K562 (cell line): ENCODE results near the gene VWA1. TPM values are rescaled to one million over a fixed set of nuclear protein-coding genes. Genes with fewer than 3 reads are reported as not detected.

ENCODE experiments used
- CLOCK ChIP-seq: fragments of 250-450 bp; sonication (Bioruptor Pico); IDR thresholded peaks from 2 replicates; pipeline ENCODE4 v1.4.0; 2020; ENCODE audit warnings: mild to moderate bottlenecking, moderate library complexity, borderline replicate concordance
- IRF9 ChIP-seq: fragments of 450-650 bp; IDR thresholded peaks from 2 replicates; pipeline ENCODE4 v1.6.1; 2016; ENCODE audit warnings: missing biosample characterization, missing genetic modification characterization
- KAT8 ChIP-seq: fragments of 450-650 bp; IDR thresholded peaks from 2 replicates; pipeline ENCODE4 v1.6.1; 2016; ENCODE audit warnings: low read depth, mild to moderate bottlenecking
- POLR2AphosphoS5 ChIP-seq: IDR thresholded peaks from 2 replicates; pipeline ENCODE4 v1.6.1; 2011; ENCODE audit warnings: mild to moderate bottlenecking, low read depth, low read length, moderate library complexity; ENCODE audit not compliant: control insufficient read depth, insufficient read depth
- SIN3A ChIP-seq, 2 experiments: fragments of 150-350 bp in 1 of 2; IDR thresholded peaks; 2 replicates each; pipeline ENCODE4 v1.6.1; 2011 to 2016; ENCODE audit warnings: borderline replicate concordance in 2 of 2, low read depth in 2 of 2, low read length in 2 of 2, mild to moderate bottlenecking in 2 of 2, moderate library complexity in 2 of 2; ENCODE audit not compliant: control insufficient read depth in 1 of 2
- ZBTB33 ChIP-seq: sonication (generic); formaldehyde crosslinking; IDR thresholded peaks from 2 replicates; pipeline ENCODE4 v1.8.1; 2023; ENCODE audit warnings: mild to moderate bottlenecking, missing genetic modification reagents
- ZNF124 ChIP-seq: sonication (generic); formaldehyde crosslinking; IDR thresholded peaks from 2 replicates; pipeline ENCODE4 v1.8.1; 2022; ENCODE audit warnings: missing genetic modification reagents
- ZNF41 ChIP-seq: fragments of 250-450 bp; sonication (Bioruptor Pico); conservative IDR thresholded peaks from 2 replicates; pipeline ENCODE4 v1.4.0; 2020; ENCODE audit warnings: mild to moderate bottlenecking
- ZNF740 ChIP-seq, 3 experiments: fragments of 200-800 bp in 1 of 3; sonication (Bioruptor generic) in 1 of 3; sonication (generic) in 1 of 3; formaldehyde crosslinking in 1 of 3; IDR thresholded peaks; 2 replicates each; pipeline versions ENCODE4 v1.6.1 to v1.8.0; 2016 to 2022; ENCODE audit warnings: mild to moderate bottlenecking in 2 of 3, missing compliant biosample characterization in 2 of 3, missing genetic modification characterization in 2 of 3, missing genetic modification reagents in 1 of 3
- polyA plus RNA-seq, 8 experiments: library from polyadenylated mRNA; depleted of rRNA in 4 of 8; stranded (reverse) in 5 of 8; unstranded in 3 of 8; fragments of >200 nt; fragmentation: Nextera tagmentation in 2 of 8; fragmentation: Illumina TruSeq in 1 of 8; extraction: Ambion mirVana in 2 of 8; extraction: Trizol in 1 of 8; gene quantifications; 2 replicates each; pipeline versions ENCODE4 v1.2.1 to v1.2.3, GENCODE V29; 2011 to 2014; ENCODE audit warnings: inconsistent platforms in 1 of 8, missing spikeins in 1 of 8
- total RNA-seq, 7 experiments: library from RNA; depleted of rRNA in 6 of 7; stranded (reverse); fragments of >200 nt in 6 of 7; fragmentation: Illumina TruSeq in 2 of 7; extraction: Trizol in 2 of 7; gene quantifications; 2 replicates each; pipeline versions ENCODE4 v1.2.1 to v1.2.3, GENCODE V29; 2011 to 2021; ENCODE audit warnings: low replicate concordance in 1 of 7
- TF ChIP-seq, protein P1 (sequence below): IDR thresholded peaks from 2 replicates; pipeline ENCODE4 v1.6.1; 2011; ENCODE audit not compliant: insufficient read length; ENCODE audit errors: extremely low read depth

The VWA1 gene
- total and polyA plus RNA-seq, 9 of the 15 experiments (the other 6 are each of a cell fraction or from before 2014, with no cell fraction given) = 0.01 to 6.4 (median 0.85) TPM

GRCh38 chr1:1470626-1471388, 35.3 kb downstream of the VWA1 start (continued):
- no peak for TF ChIP-seq CLOCK (CRISPR knock-in tag)
- no peak for TF ChIP-seq KAT8
- TF ChIP-seq ZNF740 (CRISPR knock-in tag; IDR thresholded peaks at IDR 0.05) = no peak
- no peak for TF ChIP-seq ZNF740 (tag; IDR thresholded peaks at IDR 0.05)
- TF ChIP-seq POLR2AphosphoS5 = no peak
- 0 out of 2 replicates have a peak, but pooled peaks have one; percentile 26 for TF ChIP-seq ZNF41
- no peak for TF ChIP-seq ZNF124 (CRISPR knock-in tag)
- TF ChIP-seq, protein P1, sequence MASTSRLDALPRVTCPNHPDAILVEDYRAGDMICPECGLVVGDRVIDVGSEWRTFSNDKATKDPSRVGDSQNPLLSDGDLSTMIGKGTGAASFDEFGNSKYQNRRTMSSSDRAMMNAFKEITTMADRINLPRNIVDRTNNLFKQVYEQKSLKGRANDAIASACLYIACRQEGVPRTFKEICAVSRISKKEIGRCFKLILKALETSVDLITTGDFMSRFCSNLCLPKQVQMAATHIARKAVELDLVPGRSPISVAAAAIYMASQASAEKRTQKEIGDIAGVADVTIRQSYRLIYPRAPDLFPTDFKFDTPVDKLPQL = no peak
- TF ChIP-seq ZBTB33 (CRISPR knock-in tag) = no peak
- TF ChIP-seq SIN3A (IDR thresholded peaks at IDR 0.05; ENCODE audit: borderline replicate concordance in 2 of 2, control insufficient read depth in 1 of 2, low read depth in 2 of 2, low read length in 2 of 2) = peak in 1 of 2 experiments; percentile 29; a peak in 1 of 4 replicates
- no peak for TF ChIP-seq IRF9 (tag)
